GM12872 (cell line): Measurements from ENCODE around the gene MUC13.

Source experiments
- TF ChIP-seq, protein P1 (sequence below): IDR thresholded peaks from 3 replicates; pipeline ENCODE4 v1.5.1; 2011; ENCODE audit warnings: low read depth, mild to moderate bottlenecking, low read length, moderate library complexity; ENCODE audit not compliant: insufficient read depth

Gene MUC13

DNA sequence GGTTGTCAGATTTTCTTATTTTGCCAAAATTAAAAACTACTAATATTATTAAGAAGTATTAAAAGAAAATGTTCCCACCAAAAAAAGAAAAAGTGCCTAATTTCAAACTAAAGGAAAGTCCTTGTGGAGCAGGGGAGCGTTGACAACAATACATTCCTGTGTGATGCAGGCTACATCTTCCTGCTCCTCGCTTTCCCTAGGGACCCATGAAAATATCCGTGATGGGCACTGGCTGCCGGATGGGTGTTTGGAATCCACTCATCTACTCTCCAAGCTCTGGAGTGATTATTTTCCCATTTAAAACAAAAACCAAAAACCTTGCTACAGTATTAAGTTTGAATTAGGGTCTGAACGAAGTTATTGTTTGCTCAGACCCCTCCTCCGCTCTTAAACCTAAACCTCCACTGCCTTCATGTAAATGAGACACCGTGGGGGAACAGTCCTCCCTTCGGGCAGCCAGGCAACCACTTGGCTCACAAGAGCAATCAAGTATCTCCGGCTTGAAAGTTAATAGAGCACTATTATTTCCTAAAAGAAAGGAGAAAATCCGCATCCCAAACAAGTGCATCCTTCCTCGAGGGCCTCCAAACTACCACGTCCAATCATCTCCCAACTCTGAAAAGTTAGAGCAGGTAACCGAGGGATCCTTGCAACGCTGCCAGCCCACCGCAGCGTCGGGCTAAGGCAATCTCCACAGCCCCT lies 48.9 kb downstream of the MUC13 start:
- TF ChIP-seq, protein P1, sequence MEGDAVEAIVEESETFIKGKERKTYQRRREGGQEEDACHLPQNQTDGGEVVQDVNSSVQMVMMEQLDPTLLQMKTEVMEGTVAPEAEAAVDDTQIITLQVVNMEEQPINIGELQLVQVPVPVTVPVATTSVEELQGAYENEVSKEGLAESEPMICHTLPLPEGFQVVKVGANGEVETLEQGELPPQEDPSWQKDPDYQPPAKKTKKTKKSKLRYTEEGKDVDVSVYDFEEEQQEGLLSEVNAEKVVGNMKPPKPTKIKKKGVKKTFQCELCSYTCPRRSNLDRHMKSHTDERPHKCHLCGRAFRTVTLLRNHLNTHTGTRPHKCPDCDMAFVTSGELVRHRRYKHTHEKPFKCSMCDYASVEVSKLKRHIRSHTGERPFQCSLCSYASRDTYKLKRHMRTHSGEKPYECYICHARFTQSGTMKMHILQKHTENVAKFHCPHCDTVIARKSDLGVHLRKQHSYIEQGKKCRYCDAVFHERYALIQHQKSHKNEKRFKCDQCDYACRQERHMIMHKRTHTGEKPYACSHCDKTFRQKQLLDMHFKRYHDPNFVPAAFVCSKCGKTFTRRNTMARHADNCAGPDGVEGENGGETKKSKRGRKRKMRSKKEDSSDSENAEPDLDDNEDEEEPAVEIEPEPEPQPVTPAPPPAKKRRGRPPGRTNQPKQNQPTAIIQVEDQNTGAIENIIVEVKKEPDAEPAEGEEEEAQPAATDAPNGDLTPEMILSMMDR, result no peak

DNA sequence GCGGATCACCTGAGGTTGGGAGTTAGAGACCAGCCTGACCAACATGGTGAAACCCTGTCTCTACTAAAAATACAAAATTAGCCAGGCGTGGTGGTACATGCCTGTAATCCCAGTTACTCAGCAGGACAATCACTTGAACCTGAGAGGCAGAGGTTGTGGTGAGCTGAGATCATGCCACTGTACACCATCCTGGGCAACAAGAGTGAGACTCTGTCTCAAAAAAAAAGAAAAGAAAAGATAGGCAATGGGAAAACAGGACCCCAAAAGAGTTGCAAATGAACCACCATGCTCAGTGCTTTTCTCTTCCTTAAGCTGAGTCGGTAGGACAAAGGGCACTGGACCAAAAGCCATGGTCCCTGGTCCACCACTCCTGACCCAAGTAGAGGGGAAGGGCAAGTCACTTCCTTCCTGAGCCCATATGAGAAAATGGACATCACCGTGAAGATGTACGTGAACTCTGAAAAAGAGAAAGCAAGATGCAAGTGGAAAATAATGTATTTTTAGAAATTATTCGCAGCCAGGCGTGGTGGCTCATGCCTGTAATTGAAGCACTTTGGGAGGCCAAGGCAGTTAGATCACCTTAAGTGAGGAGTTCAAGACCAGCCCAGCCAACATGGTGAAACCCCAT lies 50.0 kb downstream of the MUC13 start:
- TF ChIP-seq, protein P1, result no peak

GRCh38 chr3:124883766-124884473 lies 50.6 kb downstream of the MUC13 start:
- TF ChIP-seq, protein P1, result no peak

DNA sequence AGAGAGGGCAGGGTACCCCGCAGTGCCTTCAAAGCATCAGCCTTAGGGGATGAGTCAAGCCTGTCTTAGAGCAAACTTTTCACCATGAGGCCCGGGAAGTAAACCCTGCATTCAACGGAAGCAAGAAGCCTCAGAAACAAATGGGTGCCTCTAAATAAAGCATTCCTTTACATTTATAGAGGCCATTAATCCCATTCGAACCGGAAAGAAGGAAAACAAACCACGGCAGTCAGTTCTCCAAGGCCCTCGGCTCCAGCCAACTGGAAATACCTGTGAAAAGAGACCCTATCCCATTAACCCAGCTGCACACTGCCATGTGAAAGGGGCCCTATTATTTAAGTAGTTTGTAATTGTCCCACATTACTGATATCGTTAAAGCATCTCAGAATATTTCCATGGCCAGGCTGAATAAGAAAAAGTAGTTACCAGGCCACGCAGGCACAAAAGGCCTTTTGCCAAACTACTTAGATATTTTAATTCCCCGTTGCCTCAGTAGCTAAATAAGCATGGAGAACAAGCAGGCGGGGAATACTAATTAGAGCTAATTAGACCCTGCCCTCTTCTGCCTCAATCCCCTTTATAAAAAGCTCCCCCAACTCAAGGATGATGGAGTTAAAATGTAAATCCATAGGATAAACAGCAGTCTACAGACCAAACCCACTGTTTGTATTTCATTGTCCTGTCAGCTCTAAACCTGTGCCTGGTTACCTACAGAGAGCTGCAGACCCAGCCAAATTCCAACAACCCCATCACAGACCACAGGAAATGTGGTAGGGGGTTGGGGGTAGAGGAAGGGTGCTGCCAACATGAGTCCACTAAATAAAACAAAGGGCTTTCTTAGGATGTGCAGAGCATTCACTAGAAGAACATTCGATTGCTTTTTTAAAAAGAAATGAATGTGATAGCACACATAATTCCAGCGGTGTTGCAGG lies 51.5 kb downstream of the MUC13 start:
- TF ChIP-seq, protein P1, result no peak

- TF ChIP-seq, protein P1, result no peak
Observed at GRCh38 chr3:124881976-124882697, 52.4 kb downstream of the MUC13 start.

DNA sequence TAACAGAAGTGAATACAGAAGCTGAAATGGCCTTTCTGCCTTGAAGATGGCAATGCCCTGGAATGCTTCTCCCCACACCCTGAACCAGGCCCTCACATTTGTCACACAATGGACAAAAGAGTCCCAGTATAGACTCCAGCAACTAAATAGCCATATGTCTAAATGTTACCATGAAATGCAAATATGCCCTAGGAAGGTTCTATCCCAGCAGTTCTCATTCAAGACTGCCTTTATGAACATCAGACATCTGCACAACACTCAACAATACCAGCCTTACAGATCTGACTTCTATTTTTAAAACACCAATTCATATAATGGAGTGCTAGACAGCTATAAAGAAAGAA lies 55.2 kb downstream of the MUC13 start:
- TF ChIP-seq, protein P1, result no peak
